GM12864 (cell line): ENCODE data around the gene KRTAP5-7.
"Not testable (repeated sequence)": the region's sequence is repeated elsewhere in the genome, so short reads cannot be mapped to it uniquely, and the experiment has no call there.

Experiments
- DNase-seq: peaks from one replicate; pipeline ENCODE4 v3.0.0-alpha.2; 2011; ENCODE audit warnings: low read depth
- H3K4me3 ChIP-seq: 2 replicates; pipeline ENCODE4 v1.5.1; 2011; ENCODE audit warnings: mild to moderate bottlenecking, low read depth, low read length, control low read depth
- TF ChIP-seq, protein P1 (sequence below): IDR thresholded peaks from 2 replicates; pipeline ENCODE4 v1.5.1; 2011; ENCODE audit warnings: low read depth, mild to moderate bottlenecking, moderate library complexity, low read length, control low read depth, inconsistent platforms; ENCODE audit errors: missing control alignments

KRTAP5-7 gene, protein sequence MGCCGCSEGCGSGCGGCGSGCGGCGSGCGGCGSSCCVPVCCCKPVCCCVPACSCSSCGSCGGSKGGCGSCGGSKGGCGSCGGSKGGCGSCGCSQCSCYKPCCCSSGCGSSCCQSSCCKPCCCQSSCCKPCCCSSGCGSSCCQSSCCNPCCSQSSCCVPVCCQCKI

GRCh38 chr11:71526796-71527575 lies at the start of gene KRTAP5-7:
Gene KRTAP5-7 (plus strand): TSS chr11:71527267. CDS start chr11:71527301, 34 bp downstream.
- not testable (repeated sequence) for DNase-seq, H3K4me3 ChIP-seq

- TF ChIP-seq, protein P1, sequence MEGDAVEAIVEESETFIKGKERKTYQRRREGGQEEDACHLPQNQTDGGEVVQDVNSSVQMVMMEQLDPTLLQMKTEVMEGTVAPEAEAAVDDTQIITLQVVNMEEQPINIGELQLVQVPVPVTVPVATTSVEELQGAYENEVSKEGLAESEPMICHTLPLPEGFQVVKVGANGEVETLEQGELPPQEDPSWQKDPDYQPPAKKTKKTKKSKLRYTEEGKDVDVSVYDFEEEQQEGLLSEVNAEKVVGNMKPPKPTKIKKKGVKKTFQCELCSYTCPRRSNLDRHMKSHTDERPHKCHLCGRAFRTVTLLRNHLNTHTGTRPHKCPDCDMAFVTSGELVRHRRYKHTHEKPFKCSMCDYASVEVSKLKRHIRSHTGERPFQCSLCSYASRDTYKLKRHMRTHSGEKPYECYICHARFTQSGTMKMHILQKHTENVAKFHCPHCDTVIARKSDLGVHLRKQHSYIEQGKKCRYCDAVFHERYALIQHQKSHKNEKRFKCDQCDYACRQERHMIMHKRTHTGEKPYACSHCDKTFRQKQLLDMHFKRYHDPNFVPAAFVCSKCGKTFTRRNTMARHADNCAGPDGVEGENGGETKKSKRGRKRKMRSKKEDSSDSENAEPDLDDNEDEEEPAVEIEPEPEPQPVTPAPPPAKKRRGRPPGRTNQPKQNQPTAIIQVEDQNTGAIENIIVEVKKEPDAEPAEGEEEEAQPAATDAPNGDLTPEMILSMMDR, result no peak
- no peak for DNase-seq
- H3K4me3 ChIP-seq, result no peak overlapping the region
These were observed 49.2 kb upstream of the KRTAP5-7 start for GRCh38 chr11:71477641-71478527.

DNA sequence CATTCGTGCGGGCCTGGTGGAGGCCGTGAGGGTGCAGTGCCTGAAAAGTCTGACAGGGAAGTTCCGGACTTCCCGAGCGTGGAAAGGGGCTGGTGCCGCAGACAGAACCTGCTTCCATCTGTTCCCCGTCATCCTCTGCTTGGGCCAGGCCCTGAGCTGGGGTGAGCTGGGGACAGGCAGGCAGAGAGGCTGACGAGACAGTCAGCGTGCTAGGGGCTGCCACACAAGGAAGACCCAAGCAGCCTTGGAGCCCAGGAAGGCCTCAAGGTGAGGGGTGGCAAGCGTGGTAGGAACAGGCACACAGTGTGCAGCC lies 48.6 kb upstream of the KRTAP5-7 start:
- H3K4me3 ChIP-seq, result no peak overlapping the region
- no peak for DNase-seq
- TF ChIP-seq, protein P1, result no peak

GRCh38 chr11:71481101-71481960 lies 45.7 kb upstream of the KRTAP5-7 start:
- DNase-seq, result no peak
- no peak overlapping the region for H3K4me3 ChIP-seq
- TF ChIP-seq, protein P1, result no peak

- TF ChIP-seq, protein P1, result no peak
- H3K4me3 ChIP-seq, result no peak overlapping the region
- DNase-seq, result no peak
These were observed 44.9 kb upstream of the KRTAP5-7 start for GRCh38 chr11:71482216-71482615.

GRCh38 chr11:71482746-71483364 lies 44.2 kb upstream of the KRTAP5-7 start:
- no peak for DNase-seq
- TF ChIP-seq, protein P1, result no peak
- H3K4me3 ChIP-seq, result no peak overlapping the region
